GM18511 (cell line): ENCODE results near the gene SIMC1.
A peak's percentile ranks its signal among the peaks of the same experiment; 100 is the strongest.
"Not testable (repeated sequence)": the region's sequence is repeated elsewhere in the genome, so short reads cannot be mapped to it uniquely, and the experiment has no call there.

Source experiments
- ATAC-seq: cut with Tn5 transposase; IDR thresholded peaks from one replicate; pipeline ENCODE4 v1.9.1; 2021; ENCODE audit warnings: mild to moderate bottlenecking, moderate library complexity; ENCODE audit not compliant: unreplicated experiment

SIMC1 gene

GRCh38 chr5:176290057-176290840 lies 52.0 kb downstream of the SIMC1 start:
- ATAC-seq = not testable (repeated sequence)

- ATAC-seq = not testable (repeated sequence)
Measured at GRCh38 chr5:176305356-176305755, 67.1 kb downstream of the SIMC1 start.

- no peak for ATAC-seq
Measured at GRCh38 chr5:176317534-176318374, 79.5 kb downstream of the SIMC1 start.

- no peak for ATAC-seq
Measured at GRCh38 chr5:176319827-176320554, 81.8 kb downstream of the SIMC1 start.

- ATAC-seq = no peak
Measured at GRCh38 chr5:176320577-176320976, 82.4 kb downstream of the SIMC1 start.

- ATAC-seq = no peak
Measured at GRCh38 chr5:176334031-176334770, 96.0 kb downstream of the SIMC1 start.

GRCh38 chr5:176337913-176338312 lies 99.7 kb downstream of the SIMC1 start:
- no peak for ATAC-seq

- no peak for ATAC-seq
Measured at GRCh38 chr5:176339304-176339703, 101.1 kb downstream of the SIMC1 start.

- no peak for ATAC-seq
Measured at GRCh38 chr5:176341325-176342157, 103.3 kb downstream of the SIMC1 start.

GRCh38 chr5:176342158-176342483 lies 103.9 kb downstream of the SIMC1 start:
- no peak for ATAC-seq

- no peak for ATAC-seq
Measured at GRCh38 chr5:176342766-176343458, 104.7 kb downstream of the SIMC1 start.

GRCh38 chr5:176350416-176350815 lies 112.2 kb downstream of the SIMC1 start:
- ATAC-seq = no peak

- no peak for ATAC-seq
Measured at GRCh38 chr5:176352116-176352878, 114.1 kb downstream of the SIMC1 start.

- ATAC-seq = no peak
Measured at GRCh38 chr5:176353533-176353932, 115.3 kb downstream of the SIMC1 start.

- no peak for ATAC-seq
Measured at GRCh38 chr5:176355400-176356178, 117.4 kb downstream of the SIMC1 start.

GRCh38 chr5:176356179-176356566 lies 117.9 kb downstream of the SIMC1 start:
- no peak for ATAC-seq

GRCh38 chr5:176359658-176360057 lies 121.4 kb downstream of the SIMC1 start:
- ATAC-seq = no peak

- peak; percentile 19 for ATAC-seq
Measured at GRCh38 chr5:176360894-176361436, 122.7 kb downstream of the SIMC1 start.
